ENCODE results near the gene RBM33. TPM values are rescaled to one million over a fixed set of nuclear protein-coding genes. Genes with fewer than 3 reads are reported as not detected.

The RBM33 gene
- total RNA-seq, 1 experiment from 2014 or later: 19.7 TPM

GRCh38 chr7:155660758-155661093, 16.3 kb downstream of the RBM33 start:
- DNase-seq (ENCODE audit: low read depth): no peak

- no peak for DNase-seq (ENCODE audit: low read depth)
Measured at GRCh38 chr7:155662343-155663043, 18.0 kb downstream of the RBM33 start.

GRCh38 chr7:155663937-155664336, 19.5 kb downstream of the RBM33 start:
- DNase-seq (ENCODE audit: low read depth): no peak

- no peak for DNase-seq (ENCODE audit: low read depth)
Measured at GRCh38 chr7:155665079-155665956, 20.9 kb downstream of the RBM33 start.

GRCh38 chr7:155665957-155666287, 21.5 kb downstream of the RBM33 start:
- peak; percentile 89 for DNase-seq (ENCODE audit: low read depth)

GRCh38 chr7:155667241-155667829, 22.9 kb downstream of the RBM33 start:
- no peak for DNase-seq (ENCODE audit: low read depth)

- no peak for DNase-seq (ENCODE audit: low read depth)
Measured at GRCh38 chr7:155669717-155670505, 25.4 kb downstream of the RBM33 start.

GRCh38 chr7:155670521-155670920, 26.1 kb downstream of the RBM33 start:
- DNase-seq (ENCODE audit: low read depth): no peak

- no peak for DNase-seq (ENCODE audit: low read depth)
Measured at GRCh38 chr7:155674556-155674955, 30.1 kb downstream of the RBM33 start.

GRCh38 chr7:155676052-155676451, 31.6 kb downstream of the RBM33 start:
- no peak for DNase-seq (ENCODE audit: low read depth)

- DNase-seq (ENCODE audit: low read depth): no peak
Measured at GRCh38 chr7:155677688-155678087, 33.2 kb downstream of the RBM33 start.

- DNase-seq (ENCODE audit: low read depth): no peak
Measured at GRCh38 chr7:155680124-155680523, 35.7 kb downstream of the RBM33 start.

GRCh38 chr7:155680864-155681263, 36.4 kb downstream of the RBM33 start:
- no peak for DNase-seq (ENCODE audit: low read depth)

GRCh38 chr7:155681663-155682062, 37.2 kb downstream of the RBM33 start:
- no peak for DNase-seq (ENCODE audit: low read depth)

GRCh38 chr7:155682484-155682883, 38.0 kb downstream of the RBM33 start:
- DNase-seq (ENCODE audit: low read depth): no peak

GRCh38 chr7:155683098-155683497, 38.6 kb downstream of the RBM33 start:
- DNase-seq (ENCODE audit: low read depth): no peak

GRCh38 chr7:155683714-155684113, 39.3 kb downstream of the RBM33 start:
- DNase-seq (ENCODE audit: low read depth): no peak

GRCh38 chr7:155684543-155684942, 40.1 kb downstream of the RBM33 start:
- no peak for DNase-seq (ENCODE audit: low read depth)

- DNase-seq (ENCODE audit: low read depth): no peak
Measured at GRCh38 chr7:155685070-155685790, 40.8 kb downstream of the RBM33 start.

GRCh38 chr7:155685791-155686160, 41.3 kb downstream of the RBM33 start:
- no peak for DNase-seq (ENCODE audit: low read depth)
